Stimulated activated CD4-positive, alpha-beta T cell treated with anti-CD3 and anti-CD28 coated beads, Interleukin-1b, Interleukin-23, amount 100 ng/mL, for 48 hours (primary cell): ENCODE measurements around the gene SEMA4D.

Source experiments
- DNase-seq: peaks from one replicate; pipeline ENCODE4 v3.0.0-alpha.2; 2020

Gene SEMA4D

GRCh38 chr9:89363311-89363670 lies 134.6 kb downstream of the SEMA4D start:
- no peak for DNase-seq

GRCh38 chr9:89362647-89363310 lies 135.1 kb downstream of the SEMA4D start:
- DNase-seq: no peak

GRCh38 chr9:89361816-89362646 lies 135.9 kb downstream of the SEMA4D start:
- DNase-seq: no peak

- DNase-seq: no peak
Measured at GRCh38 chr9:89361031-89361430, 136.9 kb downstream of the SEMA4D start.

- DNase-seq: no peak
Measured at GRCh38 chr9:89360465-89360864, 137.4 kb downstream of the SEMA4D start.

- DNase-seq: no peak
Measured at GRCh38 chr9:89359751-89360261, 138.1 kb downstream of the SEMA4D start.

- no peak for DNase-seq
Measured at GRCh38 chr9:89358985-89359384, 138.9 kb downstream of the SEMA4D start.

GRCh38 chr9:89358376-89358916 lies 139.5 kb downstream of the SEMA4D start:
- no peak for DNase-seq

- DNase-seq: no peak
Measured at GRCh38 chr9:89357331-89358197, 140.3 kb downstream of the SEMA4D start.

GRCh38 chr9:89356782-89357181 lies 141.1 kb downstream of the SEMA4D start:
- DNase-seq: no peak

GRCh38 chr9:89354471-89354870 lies 143.4 kb downstream of the SEMA4D start:
- no peak for DNase-seq

- DNase-seq: no peak
Measured at GRCh38 chr9:89353989-89354388, 143.9 kb downstream of the SEMA4D start.

GRCh38 chr9:89352874-89353649 lies 144.9 kb downstream of the SEMA4D start:
- DNase-seq: no peak

- DNase-seq: no peak
Measured at GRCh38 chr9:89352451-89352850, 145.5 kb downstream of the SEMA4D start.

GRCh38 chr9:89351584-89352300 lies 146.2 kb downstream of the SEMA4D start:
- no peak for DNase-seq

GRCh38 chr9:89350988-89351557 lies 146.8 kb downstream of the SEMA4D start:
- no peak for DNase-seq

- DNase-seq: no peak
Measured at GRCh38 chr9:89349607-89350006, 148.3 kb downstream of the SEMA4D start.

- DNase-seq: no peak
Measured at GRCh38 chr9:89347651-89348050, 150.3 kb downstream of the SEMA4D start.

GRCh38 chr9:89346696-89347095 lies 151.2 kb downstream of the SEMA4D start:
- DNase-seq: no peak

GRCh38 chr9:89345476-89345875 lies 152.4 kb downstream of the SEMA4D start:
- no peak for DNase-seq

- DNase-seq: peak; percentile 41
Measured at GRCh38 chr9:89343812-89344211, 154.1 kb downstream of the SEMA4D start.
